ENCODE results near the gene WRNIP1. TPM values are rescaled to one million over a fixed set of nuclear protein-coding genes. Genes with fewer than 3 reads are reported as not detected.

Gene WRNIP1
- total RNA-seq, 2 donors from 2014 or later, result 40.9 to 47.1 TPM

GRCh38 chr6:2770171-2770570 lies 5.0 kb downstream of the WRNIP1 start:
- H3K9me3 Mint-ChIP-seq, result no peaks in the 10 kb centered on the region
- H3K27ac Mint-ChIP-seq, result no peak overlapping the region
- DNase-seq (no peak), ATAC-seq (replicated peaks in 1 of 2) (no peak)
- no peaks in the 10 kb centered on the region for H3K27me3 Mint-ChIP-seq (ENCODE audit: low read depth)
- H3K36me3 Mint-ChIP-seq (ENCODE audit: insufficient read depth in 2 of 2), result peaks cover 9 to 14% of the 10 kb centered on the region in 2 donors
- H3K4me1 Mint-ChIP-seq (ENCODE audit: low read depth), result peaks cover 61% of the 10 kb centered on the region
- peak overlapping the region in 1 of 2 donors; percentile 29 for H3K4me3 Mint-ChIP-seq

GRCh38 chr6:2771079-2771478 lies 5.9 kb downstream of the WRNIP1 start:
- peaks cover 9 to 15% of the 10 kb centered on the region in 2 donors for H3K36me3 Mint-ChIP-seq (ENCODE audit: insufficient read depth in 2 of 2)

DNA sequence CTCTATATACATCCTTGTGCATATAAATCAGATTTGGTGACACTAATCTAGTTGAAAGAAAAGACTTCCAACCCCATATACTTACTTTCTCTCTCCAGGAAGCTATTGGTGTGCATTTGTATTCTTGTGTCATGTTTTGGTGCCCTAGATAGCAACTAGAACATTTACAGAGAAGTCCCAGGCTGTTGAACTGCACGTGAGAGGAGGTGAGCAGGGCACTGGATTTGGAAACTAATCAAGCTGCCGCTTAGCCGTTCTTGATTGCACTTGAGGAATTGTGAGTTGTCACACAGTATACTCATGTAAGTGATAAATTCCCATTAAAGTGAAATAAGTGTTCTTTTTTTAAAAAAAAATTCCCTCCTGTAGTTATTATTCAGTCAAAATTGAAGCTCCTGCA lies 7.6 kb downstream of the WRNIP1 start:
- H3K36me3 Mint-ChIP-seq (ENCODE audit: insufficient read depth in 2 of 2), result peaks cover 9 to 13% of the 10 kb centered on the region in 2 donors
- no peak overlapping the region for H3K4me3 Mint-ChIP-seq
- no peaks in the 10 kb centered on the region for H3K27me3 Mint-ChIP-seq (ENCODE audit: low read depth)
- no peak overlapping the region for H3K27ac Mint-ChIP-seq
- H3K4me1 Mint-ChIP-seq (ENCODE audit: low read depth), result peaks cover 55% of the 10 kb centered on the region
- no peaks in the 10 kb centered on the region for H3K9me3 Mint-ChIP-seq
- ATAC-seq (replicated peaks in 1 of 2) (no peak), DNase-seq (no peak)

More at GRCh38 chr6:2771079-2771478, 5.9 kb downstream of the WRNIP1 start:
- H3K9me3 Mint-ChIP-seq, result no peaks in the 10 kb centered on the region
- no peak overlapping the region for H3K27ac Mint-ChIP-seq
- ATAC-seq (replicated peaks in 1 of 2) (no peak), DNase-seq (no peak)
- peaks cover 61% of the 10 kb centered on the region for H3K4me1 Mint-ChIP-seq (ENCODE audit: low read depth)
- H3K4me3 Mint-ChIP-seq, result no peak overlapping the region
- H3K27me3 Mint-ChIP-seq (ENCODE audit: low read depth), result no peaks in the 10 kb centered on the region

- no peak overlapping the region for H3K27ac Mint-ChIP-seq
- H3K9me3 Mint-ChIP-seq, result no peaks in the 10 kb centered on the region
- no peaks in the 10 kb centered on the region for H3K27me3 Mint-ChIP-seq (ENCODE audit: low read depth)
- H3K4me1 Mint-ChIP-seq (ENCODE audit: low read depth), result peaks cover 50% of the 10 kb centered on the region
- peaks cover 9 to 13% of the 10 kb centered on the region in 2 donors for H3K36me3 Mint-ChIP-seq (ENCODE audit: insufficient read depth in 2 of 2)
- no peak overlapping the region for H3K4me3 Mint-ChIP-seq
- DNase-seq (no peak), ATAC-seq (replicated peaks in 1 of 2) (no peak)
These were observed 8.3 kb downstream of the WRNIP1 start for GRCh38 chr6:2773449-2773848.

DNA sequence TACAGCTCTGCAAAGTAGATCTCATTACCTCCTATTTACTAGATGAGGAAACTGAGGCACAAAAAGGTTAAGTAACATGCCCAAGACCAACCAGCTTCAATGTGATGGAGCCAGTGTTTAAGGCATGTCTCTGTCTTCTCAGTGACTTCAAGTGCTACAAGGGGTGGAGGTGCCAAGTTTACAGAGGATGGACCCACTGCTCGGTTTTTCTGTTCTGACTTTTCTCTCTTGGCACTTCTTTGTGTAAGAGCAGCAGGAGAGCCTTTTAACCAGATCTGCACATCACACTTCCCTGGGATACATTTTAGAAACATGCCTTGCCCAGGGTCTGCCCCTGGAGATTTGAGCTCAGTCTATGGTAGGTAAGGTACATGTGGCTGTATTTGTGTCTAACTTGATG lies 9.8 kb downstream of the WRNIP1 start:
- Mint-ChIP-seq H3K36me3 (ENCODE audit: insufficient read depth in 2 of 2) (peaks cover 7 to 13% of the 10 kb centered on the region in 2 donors), H3K27ac (no peak overlapping the region)

DNA sequence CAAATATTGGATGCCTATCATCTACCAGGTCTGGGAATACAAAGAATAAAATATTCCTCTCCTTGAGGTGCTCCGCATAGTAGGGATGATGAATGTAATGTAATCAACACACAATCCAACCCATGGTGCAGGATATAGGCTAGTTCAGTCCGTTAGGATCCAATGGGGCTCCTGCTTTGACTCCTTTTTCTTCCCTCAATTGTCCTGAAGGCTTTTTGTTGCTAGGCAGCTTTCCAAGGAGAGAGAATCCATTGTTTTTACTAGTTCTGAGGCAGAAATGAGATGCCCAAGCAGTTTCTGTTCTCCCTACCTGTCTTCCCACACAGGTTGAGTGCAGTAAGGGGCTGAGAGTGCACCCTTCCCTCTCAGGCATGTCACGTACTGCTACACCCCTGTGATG lies 12.1 kb downstream of the WRNIP1 start:
- H3K27ac Mint-ChIP-seq, result no peak overlapping the region
- peaks cover 5 to 10% of the 10 kb centered on the region in 2 donors for H3K36me3 Mint-ChIP-seq (ENCODE audit: insufficient read depth in 2 of 2)
- no peaks in the 10 kb centered on the region for H3K27me3 Mint-ChIP-seq (ENCODE audit: low read depth)
- DNase-seq (no peak), ATAC-seq (replicated peaks in 1 of 2) (no peak)
- no peak overlapping the region for H3K4me3 Mint-ChIP-seq
- no peaks in the 10 kb centered on the region for H3K9me3 Mint-ChIP-seq
- H3K4me1 Mint-ChIP-seq (ENCODE audit: low read depth), result peaks cover 24% of the 10 kb centered on the region

More for the DNA sequence above, 9.8 kb downstream of the WRNIP1 start:
- H3K27me3 Mint-ChIP-seq (ENCODE audit: low read depth), result no peaks in the 10 kb centered on the region
- DNase-seq (no peak), ATAC-seq (replicated peaks in 1 of 2) (no peak)
- no peak overlapping the region for H3K4me3 Mint-ChIP-seq
- no peaks in the 10 kb centered on the region for H3K9me3 Mint-ChIP-seq
- peaks cover 34% of the 10 kb centered on the region for H3K4me1 Mint-ChIP-seq (ENCODE audit: low read depth)

DNA sequence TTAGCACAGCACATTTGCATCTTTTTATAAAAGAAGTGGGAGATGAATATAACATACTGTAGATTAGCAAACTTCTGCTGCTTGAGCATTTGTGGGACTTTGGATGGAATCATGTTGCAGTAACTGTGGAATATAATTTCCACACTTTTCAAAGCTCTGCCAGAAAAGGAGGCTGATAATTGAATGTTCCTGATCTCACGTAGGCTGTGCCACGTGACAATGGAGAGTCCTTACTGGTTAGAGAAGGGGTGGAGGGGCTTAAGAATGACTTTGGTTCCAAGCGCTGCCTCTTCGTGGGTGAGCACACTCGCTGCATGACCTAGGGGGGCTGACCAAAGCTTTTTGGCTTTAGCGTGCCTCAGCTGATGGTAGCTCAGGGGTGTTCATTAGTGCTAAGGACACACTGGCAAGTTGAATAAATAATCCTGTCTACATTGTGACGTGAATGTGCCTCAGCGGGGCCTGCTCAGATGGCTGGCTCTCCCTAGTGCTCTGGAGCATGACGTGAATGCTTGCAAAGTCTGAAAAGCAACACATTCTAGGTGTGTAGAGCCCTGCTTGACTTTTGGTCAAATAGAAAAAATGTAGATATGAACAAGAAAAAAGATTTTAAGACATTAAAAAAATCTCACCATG lies 15.0 kb downstream of the WRNIP1 start:
- H3K9me3 Mint-ChIP-seq, result no peaks in the 10 kb centered on the region
- H3K27me3 Mint-ChIP-seq (ENCODE audit: low read depth), result no peaks in the 10 kb centered on the region
- no peak overlapping the region for H3K27ac Mint-ChIP-seq
- ATAC-seq (replicated peaks in 1 of 2) (no peak), DNase-seq (no peak)
- no peak overlapping the region for H3K4me3 Mint-ChIP-seq
- peaks cover 0 to 11% of the 10 kb centered on the region in 2 donors for H3K36me3 Mint-ChIP-seq (ENCODE audit: insufficient read depth in 2 of 2)
- peaks cover 10% of the 10 kb centered on the region for H3K4me1 Mint-ChIP-seq (ENCODE audit: low read depth)

GRCh38 chr6:2781685-2782355 lies 16.6 kb downstream of the WRNIP1 start:
- Mint-ChIP-seq H3K36me3 (ENCODE audit: insufficient read depth in 2 of 2) (peaks cover 0 to 11% of the 10 kb centered on the region in 2 donors), H3K9me3 (no peaks in the 10 kb centered on the region)

DNA sequence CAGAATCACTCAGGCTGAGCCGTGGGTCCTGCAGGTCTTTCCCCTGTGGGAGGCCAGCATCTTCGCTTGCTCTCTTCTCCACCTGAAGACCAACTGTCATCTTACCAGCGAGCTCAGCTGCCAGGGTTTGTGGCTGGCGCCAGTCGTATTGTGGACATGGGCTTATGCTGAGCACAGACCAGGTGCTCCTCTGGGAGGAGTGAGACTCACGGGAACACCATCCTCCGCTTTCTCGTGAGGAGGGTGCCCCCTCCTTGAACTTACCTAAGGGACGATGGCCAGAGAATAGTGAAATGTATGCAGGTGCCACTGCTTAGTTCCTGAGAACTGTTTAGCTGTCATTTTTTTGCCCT lies 17.1 kb downstream of the WRNIP1 start:
- H3K9me3 Mint-ChIP-seq, result no peaks in the 10 kb centered on the region
- peaks cover 2 to 14% of the 10 kb centered on the region in 2 donors for H3K36me3 Mint-ChIP-seq (ENCODE audit: insufficient read depth in 2 of 2)
- H3K4me3 Mint-ChIP-seq, result no peak overlapping the region
- no peaks in the 10 kb centered on the region for H3K27me3 Mint-ChIP-seq (ENCODE audit: low read depth)
- no peak for DNase-seq
- H3K4me1 Mint-ChIP-seq (ENCODE audit: low read depth), result peaks cover 10% of the 10 kb centered on the region
- no peak for ATAC-seq (replicated peaks in 1 of 2)
- H3K27ac Mint-ChIP-seq, result no peak overlapping the region

More at GRCh38 chr6:2781685-2782355, 16.6 kb downstream of the WRNIP1 start:
- Mint-ChIP-seq H3K4me3 (no peak overlapping the region), H3K4me1 (ENCODE audit: low read depth) (peaks cover 10% of the 10 kb centered on the region), H3K27me3 (ENCODE audit: low read depth) (no peaks in the 10 kb centered on the region), H3K27ac (no peak overlapping the region)
- no peak for DNase-seq
- ATAC-seq (replicated peaks in 1 of 2), result no peak

DNA sequence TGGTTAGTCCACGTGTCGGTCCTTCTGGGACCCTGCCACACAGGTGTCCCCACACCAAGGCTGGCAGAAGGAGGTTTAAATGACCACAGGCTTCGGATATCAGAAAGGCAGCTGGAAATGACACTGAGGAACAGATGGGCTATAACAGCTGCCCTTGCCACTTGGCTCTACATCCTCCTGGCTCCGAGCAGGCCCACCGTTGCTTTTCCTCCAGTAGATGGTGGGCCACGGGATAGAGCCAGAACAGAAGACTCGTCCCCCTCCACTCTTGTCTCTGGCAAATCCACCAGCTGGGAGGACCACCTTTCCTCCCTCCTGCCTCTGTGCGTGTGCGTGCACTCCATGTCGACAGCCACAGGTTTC lies 17.6 kb downstream of the WRNIP1 start:
- no peak for ATAC-seq (replicated peaks in 1 of 2)
- Mint-ChIP-seq H3K4me1 (ENCODE audit: low read depth) (peaks cover 5% of the 10 kb centered on the region), H3K4me3 (no peak overlapping the region), H3K9me3 (no peaks in the 10 kb centered on the region), H3K27ac (no peak overlapping the region), H3K36me3 (ENCODE audit: insufficient read depth in 2 of 2) (peaks cover 2 to 14% of the 10 kb centered on the region in 2 donors), H3K27me3 (ENCODE audit: low read depth) (no peaks in the 10 kb centered on the region)
- no peak for DNase-seq

GRCh38 chr6:2783188-2783963 lies 18.2 kb downstream of the WRNIP1 start:
- Mint-ChIP-seq H3K36me3 (ENCODE audit: insufficient read depth in 2 of 2) (peaks cover 2 to 14% of the 10 kb centered on the region in 2 donors), H3K27me3 (ENCODE audit: low read depth) (no peaks in the 10 kb centered on the region), H3K27ac (no peak overlapping the region), H3K4me1 (ENCODE audit: low read depth) (peaks cover 4% of the 10 kb centered on the region), H3K4me3 (no peak overlapping the region), H3K9me3 (no peaks in the 10 kb centered on the region)
- no peak for ATAC-seq (replicated peaks in 1 of 2)
- DNase-seq, result no peak

- no peak overlapping the region for H3K4me3 Mint-ChIP-seq
- H3K36me3 Mint-ChIP-seq (ENCODE audit: insufficient read depth in 2 of 2), result peaks cover 2 to 14% of the 10 kb centered on the region in 2 donors
- H3K4me1 Mint-ChIP-seq (ENCODE audit: low read depth), result peaks cover 5% of the 10 kb centered on the region
- no peak overlapping the region for H3K27ac Mint-ChIP-seq
- H3K9me3 Mint-ChIP-seq, result no peaks in the 10 kb centered on the region
- DNase-seq (no peak), ATAC-seq (replicated peaks in 1 of 2) (peak; percentile 42 to 52)
- no peaks in the 10 kb centered on the region for H3K27me3 Mint-ChIP-seq (ENCODE audit: low read depth)
These were observed 18.9 kb downstream of the WRNIP1 start for GRCh38 chr6:2784061-2784460.

- H3K4me1 Mint-ChIP-seq (ENCODE audit: low read depth), result peaks cover 10% of the 10 kb centered on the region
- no peaks in the 10 kb centered on the region for H3K27me3 Mint-ChIP-seq (ENCODE audit: low read depth)
- H3K9me3 Mint-ChIP-seq, result no peaks in the 10 kb centered on the region
- no peak overlapping the region for H3K27ac Mint-ChIP-seq
- no peak overlapping the region for H3K4me3 Mint-ChIP-seq
- no peak for DNase-seq
- ATAC-seq (replicated peaks in 1 of 2), result no peak
- H3K36me3 Mint-ChIP-seq (ENCODE audit: insufficient read depth in 2 of 2), result peaks cover 2 to 14% of the 10 kb centered on the region in 2 donors
These were observed 19.7 kb downstream of the WRNIP1 start for GRCh38 chr6:2784930-2785329.

Measured in activated T-cell treated with anti-CD3 and anti-CD28 coated beads, Interleukin-2, amount 50 U/mL, for 72 hours (primary cell).